ENCODE results near the gene EFCAB8.
"Not testable (repeated sequence)": the region's sequence is repeated elsewhere in the genome, so short reads cannot be mapped to it uniquely, and the experiment has no call there.

The EFCAB8 gene

DNA sequence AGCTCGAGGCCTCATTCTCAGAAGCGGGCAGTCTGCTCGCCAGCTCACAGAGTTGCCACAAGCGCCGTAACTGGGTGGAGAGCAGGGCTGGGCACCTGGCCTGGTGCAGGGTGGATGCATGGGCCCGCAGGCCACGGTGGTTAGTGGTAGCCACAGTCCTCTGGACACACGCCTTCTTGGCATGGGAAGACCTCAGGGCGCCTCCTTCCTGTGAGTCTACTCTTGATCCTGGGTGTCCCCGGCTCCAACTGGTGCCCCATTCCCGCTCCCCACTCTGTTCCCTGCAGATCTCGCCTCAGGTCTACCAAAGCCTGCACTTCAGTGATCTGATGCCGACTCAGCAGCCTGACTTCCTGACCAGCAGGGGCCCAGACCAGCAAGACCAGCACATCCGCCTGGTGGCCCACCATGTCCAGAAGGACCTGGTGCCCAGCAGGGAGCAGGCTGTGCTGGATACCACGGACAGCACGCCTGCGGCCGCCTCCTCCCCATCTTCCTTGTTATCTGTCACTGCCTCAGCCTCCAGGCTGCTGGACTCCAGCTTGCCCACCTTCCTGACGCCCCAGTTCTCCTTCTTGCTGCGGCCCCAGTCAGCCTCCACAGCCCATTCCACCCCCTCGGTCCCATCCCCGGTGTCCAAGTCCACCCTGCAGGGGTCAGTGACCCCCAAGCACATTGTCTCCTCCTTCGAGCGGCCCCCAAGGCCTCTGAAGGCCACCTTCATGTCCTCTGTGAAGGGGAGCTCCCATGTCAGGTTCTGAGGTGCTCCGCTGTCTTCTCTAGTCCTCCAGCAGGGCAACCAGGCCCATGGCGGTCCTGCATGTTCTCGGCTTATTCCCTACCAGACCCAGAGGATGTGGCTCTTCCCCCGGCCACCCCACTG is 102.4 kb downstream of the EFCAB8 start:
- Histone ChIP-seq H3K9ac (ENCODE audit: low read length) (no peak overlapping the region), H3K9me3 (ENCODE audit: control insufficient read depth, insufficient read depth, low read depth, low read length) (peaks cover 20% of the 10 kb centered on the region), H3K36me3 (ENCODE audit: control insufficient read depth, insufficient read depth, low read length) (no peaks in the 10 kb centered on the region), H3K4me1 (ENCODE audit: control insufficient read depth, insufficient read depth, low read length) (no peaks in the 10 kb centered on the region; the same call in 1 of the 2 replicates), H3K27ac (ENCODE audit: low read depth, low read length) (no peak overlapping the region), H3K4me3 (ENCODE audit: low read depth, low read length) (no peak overlapping the region), H3K27me3 (ENCODE audit: control insufficient read depth, insufficient read depth, low read length) (no peaks in the 10 kb centered on the region)

DNA sequence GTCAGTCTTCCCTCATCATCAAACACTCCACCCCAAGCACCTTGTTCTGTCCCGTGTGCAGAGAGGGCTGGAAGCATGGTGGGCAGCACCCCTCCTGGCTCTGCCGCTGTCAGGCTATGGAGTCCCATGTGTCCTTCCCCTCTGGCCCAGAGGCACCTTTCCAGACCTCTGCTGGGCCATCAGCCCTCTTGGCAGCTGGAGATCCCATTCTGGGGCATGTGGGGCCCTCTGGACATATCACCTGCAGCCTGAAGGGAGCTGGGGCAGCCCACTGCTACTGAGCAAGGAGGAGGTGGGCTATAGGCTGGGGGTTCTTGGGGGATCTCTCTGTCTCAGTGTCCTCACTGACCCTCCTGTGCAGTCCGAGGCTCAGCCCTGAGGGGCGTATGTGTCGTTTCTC is 103.3 kb downstream of the EFCAB8 start:
- Histone ChIP-seq H3K27ac (ENCODE audit: low read depth, low read length) (no peak overlapping the region), H3K4me3 (ENCODE audit: low read depth, low read length) (no peak overlapping the region), H3K9me3 (ENCODE audit: control insufficient read depth, insufficient read depth, low read depth, low read length) (peaks cover 12% of the 10 kb centered on the region), H3K4me1 (ENCODE audit: control insufficient read depth, insufficient read depth, low read length) (no peaks in the 10 kb centered on the region; the same call in 1 of the 2 replicates), H3K27me3 (ENCODE audit: control insufficient read depth, insufficient read depth, low read length) (no peaks in the 10 kb centered on the region), H3K9ac (ENCODE audit: low read length) (no peak overlapping the region), H3K36me3 (ENCODE audit: control insufficient read depth, insufficient read depth, low read length) (no peaks in the 10 kb centered on the region)

DNA sequence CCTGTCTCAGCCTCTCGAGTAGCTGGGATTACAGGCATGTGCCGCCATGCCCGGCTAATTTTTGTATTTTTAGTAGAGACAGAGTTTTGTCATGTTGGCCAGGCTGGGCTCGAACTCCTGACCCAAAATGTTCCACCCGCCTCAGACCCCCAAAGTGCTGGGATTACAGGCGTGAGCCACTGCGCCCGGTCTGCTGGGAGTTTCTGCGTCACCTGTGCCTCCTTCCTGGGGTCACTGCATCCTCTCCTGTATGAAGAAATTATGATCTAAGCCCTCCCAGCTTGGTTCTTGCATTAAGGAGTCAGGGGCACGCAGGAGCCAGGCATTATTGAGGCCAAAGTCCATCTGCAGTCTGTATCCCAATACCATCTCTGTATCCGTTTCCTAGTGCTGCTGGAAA is 103.9 kb downstream of the EFCAB8 start:
- H3K4me1 ChIP-seq (ENCODE audit: control insufficient read depth, insufficient read depth, low read length) = not testable (repeated sequence)

DNA sequence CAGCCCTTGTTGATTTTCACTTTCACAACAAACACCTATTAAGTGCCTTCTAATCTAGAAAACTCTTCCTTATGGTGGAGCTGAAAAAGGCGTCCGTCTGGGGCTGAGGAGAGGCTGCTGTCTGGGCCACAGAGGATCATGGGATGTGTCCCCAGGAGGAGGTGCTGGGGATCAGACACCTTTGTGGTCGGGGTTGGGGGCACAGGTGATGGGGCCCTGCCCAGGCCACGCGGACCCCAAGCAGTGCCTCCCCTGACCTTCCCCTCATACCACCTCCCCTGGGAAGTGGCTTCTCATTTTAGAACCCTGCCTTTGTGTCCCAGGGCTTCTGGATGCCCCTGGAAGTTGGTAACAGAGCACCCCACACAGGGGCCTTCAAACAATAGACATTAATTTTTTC is 104.5 kb downstream of the EFCAB8 start:
- peaks cover 2% of the 10 kb centered on the region; the same call in 1 of the 2 replicates for H3K9me3 ChIP-seq (ENCODE audit: control insufficient read depth, insufficient read depth, low read depth, low read length)
- no peak overlapping the region for H3K4me3 ChIP-seq (ENCODE audit: low read depth, low read length)
- no peaks in the 10 kb centered on the region; the same call in 1 of the 2 replicates for H3K4me1 ChIP-seq (ENCODE audit: control insufficient read depth, insufficient read depth, low read length)
- H3K36me3 ChIP-seq (ENCODE audit: control insufficient read depth, insufficient read depth, low read length) = no peaks in the 10 kb centered on the region
- H3K9ac ChIP-seq (ENCODE audit: low read length) = no peak overlapping the region
- H3K27me3 ChIP-seq (ENCODE audit: control insufficient read depth, insufficient read depth, low read length) = no peaks in the 10 kb centered on the region
- no peak overlapping the region for H3K27ac ChIP-seq (ENCODE audit: low read depth, low read length)

More for the DNA sequence above, 103.9 kb downstream of the EFCAB8 start:
- H3K4me3 ChIP-seq (ENCODE audit: low read depth, low read length); H3K27ac ChIP-seq (ENCODE audit: low read depth, low read length); H3K27me3 ChIP-seq (ENCODE audit: control insufficient read depth, insufficient read depth, low read length); H3K9ac ChIP-seq (ENCODE audit: low read length); H3K36me3 ChIP-seq (ENCODE audit: control insufficient read depth, insufficient read depth, low read length); H3K9me3 ChIP-seq (ENCODE audit: control insufficient read depth, insufficient read depth, low read depth, low read length): not testable (repeated sequence)

DNA sequence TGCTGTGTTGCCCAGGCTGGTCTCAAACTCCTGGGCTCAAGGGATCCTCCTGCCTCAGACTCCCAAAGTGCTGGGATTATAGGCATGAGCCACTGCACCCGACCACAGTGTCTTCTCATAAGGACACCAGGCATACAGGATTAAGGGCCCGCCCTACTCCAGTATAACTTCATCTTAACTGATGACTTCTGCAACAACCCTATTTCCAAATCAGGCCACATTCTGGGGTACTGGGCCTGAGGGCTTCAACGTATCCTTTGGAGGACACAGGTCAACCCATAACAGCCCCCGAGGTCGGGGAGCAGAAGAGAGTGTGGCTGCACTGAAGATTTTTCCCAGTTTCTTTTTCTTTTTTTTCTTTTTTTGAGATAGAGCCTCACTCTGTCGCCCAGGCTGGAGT is 105.9 kb downstream of the EFCAB8 start:
- H3K9ac ChIP-seq (ENCODE audit: low read length) = no peak overlapping the region
- H3K27ac ChIP-seq (ENCODE audit: low read depth, low read length) = no peak overlapping the region
- no peaks in the 10 kb centered on the region for H3K36me3 ChIP-seq (ENCODE audit: control insufficient read depth, insufficient read depth, low read length)
- H3K27me3 ChIP-seq (ENCODE audit: control insufficient read depth, insufficient read depth, low read length) = no peaks in the 10 kb centered on the region
- no peaks in the 10 kb centered on the region for H3K9me3 ChIP-seq (ENCODE audit: control insufficient read depth, insufficient read depth, low read depth, low read length)
- H3K4me1 ChIP-seq (ENCODE audit: control insufficient read depth, insufficient read depth, low read length) = no peaks in the 10 kb centered on the region; the same call in 1 of the 2 replicates
- H3K4me3 ChIP-seq (ENCODE audit: low read depth, low read length) = no peak overlapping the region

DNA sequence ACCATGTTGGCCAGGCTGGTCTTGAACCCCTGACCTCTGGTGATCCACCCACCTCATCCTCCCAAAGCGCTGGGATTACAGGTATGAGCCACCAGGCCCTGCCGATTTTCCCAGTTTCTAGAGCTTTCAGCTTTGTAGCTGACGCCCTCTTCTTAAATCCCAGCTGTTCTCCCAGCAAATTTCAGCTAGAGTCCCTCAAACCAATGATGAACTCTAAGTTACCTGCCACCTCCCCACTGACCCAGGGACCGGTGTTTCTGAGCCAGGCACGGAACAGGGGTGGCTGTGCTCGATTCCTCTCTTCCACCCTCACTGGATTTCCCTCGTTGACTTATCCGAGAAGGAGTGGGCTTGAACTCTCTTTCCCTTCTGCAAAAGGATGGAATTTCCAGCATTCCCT is 106.4 kb downstream of the EFCAB8 start:
- Histone ChIP-seq H3K9me3 (ENCODE audit: control insufficient read depth, insufficient read depth, low read depth, low read length) (no peaks in the 10 kb centered on the region), H3K4me1 (ENCODE audit: control insufficient read depth, insufficient read depth, low read length) (no peaks in the 10 kb centered on the region), H3K27me3 (ENCODE audit: control insufficient read depth, insufficient read depth, low read length) (no peaks in the 10 kb centered on the region), H3K36me3 (ENCODE audit: control insufficient read depth, insufficient read depth, low read length) (no peaks in the 10 kb centered on the region), H3K9ac (ENCODE audit: low read length) (no peak overlapping the region), H3K27ac (ENCODE audit: low read depth, low read length) (no peak overlapping the region), H3K4me3 (ENCODE audit: low read depth, low read length) (no peak overlapping the region)

DNA sequence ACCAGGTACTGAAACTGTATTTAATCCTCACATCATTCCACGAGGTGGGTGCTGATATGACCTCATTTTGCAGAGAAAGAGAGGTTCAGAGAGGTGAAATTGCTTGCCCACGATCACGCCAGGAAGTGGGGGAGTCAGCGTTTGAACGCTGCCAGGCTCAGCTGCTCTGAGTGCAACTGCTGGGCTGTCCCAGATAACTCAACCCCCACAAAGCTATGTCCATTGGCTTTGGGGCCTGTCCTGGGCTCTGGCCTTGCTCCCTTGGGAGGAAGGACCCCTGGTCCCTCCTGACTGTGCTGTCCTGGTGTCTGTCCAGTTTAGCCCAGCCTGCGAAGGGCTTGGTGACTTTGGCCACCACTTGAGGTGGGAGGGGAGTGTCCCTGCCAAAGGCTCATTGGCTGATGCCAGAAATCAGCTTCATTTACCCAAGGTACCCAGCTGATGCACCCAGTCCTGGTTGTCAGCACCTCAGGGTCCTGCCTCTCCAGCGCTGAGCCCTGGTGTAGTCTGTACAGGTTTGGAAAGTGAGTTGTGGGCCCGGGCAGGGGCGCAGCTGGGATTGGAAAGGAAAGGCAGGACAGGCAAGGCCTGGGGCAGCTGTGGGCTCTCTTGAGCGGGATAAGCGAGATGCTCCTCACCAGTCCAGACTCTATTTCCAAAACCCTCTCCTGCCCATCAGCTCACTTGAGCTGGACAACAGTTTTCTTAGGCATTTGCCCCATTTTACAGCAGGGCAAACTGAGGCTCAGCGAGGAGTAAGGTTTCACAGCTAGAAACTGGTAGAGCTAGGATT is 107.1 kb downstream of the EFCAB8 start:
- Histone ChIP-seq H3K27me3 (ENCODE audit: control insufficient read depth, insufficient read depth, low read length) (no peaks in the 10 kb centered on the region), H3K9me3 (ENCODE audit: control insufficient read depth, insufficient read depth, low read depth, low read length) (no peaks in the 10 kb centered on the region), H3K9ac (ENCODE audit: low read length) (no peak overlapping the region), H3K4me1 (ENCODE audit: control insufficient read depth, insufficient read depth, low read length) (peaks cover 1% of the 10 kb centered on the region), H3K4me3 (ENCODE audit: low read depth, low read length) (no peak overlapping the region), H3K36me3 (ENCODE audit: control insufficient read depth, insufficient read depth, low read length) (no peaks in the 10 kb centered on the region), H3K27ac (ENCODE audit: low read depth, low read length) (no peak overlapping the region)

DNA sequence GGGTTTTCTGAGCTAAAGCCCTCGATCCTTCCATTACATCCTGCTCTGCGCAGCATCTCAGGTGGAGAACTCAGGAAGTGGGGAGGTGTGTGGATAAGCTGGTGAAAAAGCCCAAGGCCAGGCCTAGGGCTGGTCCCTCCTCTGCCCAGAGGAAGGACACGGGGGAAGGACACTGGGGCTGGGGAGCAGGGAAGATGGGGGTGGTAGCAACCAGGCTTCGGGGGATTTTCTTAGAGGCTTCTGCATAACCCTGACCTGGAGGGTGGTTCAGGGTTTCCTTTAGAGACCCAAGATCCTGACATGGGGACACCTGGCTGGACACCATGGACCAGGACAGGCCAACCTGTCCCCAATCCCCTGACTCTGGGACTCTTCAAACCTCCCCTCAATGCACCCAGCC is 107.7 kb downstream of the EFCAB8 start:
- no peak overlapping the region for H3K27ac ChIP-seq (ENCODE audit: low read depth, low read length)
- no peaks in the 10 kb centered on the region for H3K9me3 ChIP-seq (ENCODE audit: control insufficient read depth, insufficient read depth, low read depth, low read length)
- no peak overlapping the region for H3K4me3 ChIP-seq (ENCODE audit: low read depth, low read length)
- no peak overlapping the region for H3K9ac ChIP-seq (ENCODE audit: low read length)
- peaks cover 8% of the 10 kb centered on the region for H3K4me1 ChIP-seq (ENCODE audit: control insufficient read depth, insufficient read depth, low read length)
- H3K36me3 ChIP-seq (ENCODE audit: control insufficient read depth, insufficient read depth, low read length) = no peaks in the 10 kb centered on the region
- no peaks in the 10 kb centered on the region for H3K27me3 ChIP-seq (ENCODE audit: control insufficient read depth, insufficient read depth, low read length)

DNA sequence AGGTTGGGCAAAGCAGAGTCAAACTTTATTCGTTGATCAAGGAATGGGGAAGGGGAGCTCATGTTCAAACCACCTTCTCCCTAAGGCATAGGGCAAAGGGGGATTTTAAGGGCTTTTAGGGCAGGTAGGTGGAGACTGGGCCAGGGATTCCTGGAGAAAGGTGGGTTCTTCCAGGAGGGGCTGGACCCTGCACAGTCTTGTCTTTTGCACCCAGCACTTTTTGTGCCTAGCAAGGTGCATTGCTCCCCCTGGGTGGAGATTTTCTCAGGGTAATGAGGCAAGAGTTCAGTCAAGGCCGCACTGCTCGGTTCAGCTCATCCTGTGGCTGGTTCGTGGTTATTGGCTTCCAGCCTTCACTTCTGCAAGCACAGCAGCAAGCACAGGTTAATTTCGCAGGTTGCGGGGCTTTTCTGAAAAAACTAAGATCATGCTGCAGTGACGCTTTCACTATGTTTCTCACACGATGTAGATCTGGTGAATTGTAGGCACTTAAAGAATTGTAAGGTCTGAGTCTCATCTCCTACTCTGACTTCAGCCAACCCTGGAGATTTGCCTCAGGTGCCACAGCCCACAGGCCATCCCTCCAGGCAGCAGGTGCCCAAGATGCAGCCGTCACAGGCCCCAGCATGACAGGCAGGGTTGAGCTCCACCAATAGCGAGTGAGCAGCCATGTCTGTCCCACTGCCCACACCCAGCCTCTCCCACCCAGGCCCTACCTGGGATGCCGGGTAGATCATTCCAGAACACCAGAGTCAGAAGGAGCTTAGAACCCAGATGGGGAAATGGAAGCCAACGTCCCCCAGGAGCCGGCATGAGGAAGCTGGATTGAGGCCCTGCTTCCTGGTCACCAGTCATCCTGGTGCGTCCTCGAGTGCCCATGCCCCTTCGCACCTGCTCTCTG is 108.4 kb downstream of the EFCAB8 start:
- H3K9me3 ChIP-seq (ENCODE audit: control insufficient read depth, insufficient read depth, low read depth, low read length) = no peaks in the 10 kb centered on the region
- no peak overlapping the region for H3K9ac ChIP-seq (ENCODE audit: low read length)
- H3K27ac ChIP-seq (ENCODE audit: low read depth, low read length) = no peak overlapping the region
- H3K4me3 ChIP-seq (ENCODE audit: low read depth, low read length) = no peak overlapping the region
- H3K27me3 ChIP-seq (ENCODE audit: control insufficient read depth, insufficient read depth, low read length) = no peaks in the 10 kb centered on the region
- no peaks in the 10 kb centered on the region for H3K36me3 ChIP-seq (ENCODE audit: control insufficient read depth, insufficient read depth, low read length)
- H3K4me1 ChIP-seq (ENCODE audit: control insufficient read depth, insufficient read depth, low read length) = peaks cover 15% of the 10 kb centered on the region

DNA sequence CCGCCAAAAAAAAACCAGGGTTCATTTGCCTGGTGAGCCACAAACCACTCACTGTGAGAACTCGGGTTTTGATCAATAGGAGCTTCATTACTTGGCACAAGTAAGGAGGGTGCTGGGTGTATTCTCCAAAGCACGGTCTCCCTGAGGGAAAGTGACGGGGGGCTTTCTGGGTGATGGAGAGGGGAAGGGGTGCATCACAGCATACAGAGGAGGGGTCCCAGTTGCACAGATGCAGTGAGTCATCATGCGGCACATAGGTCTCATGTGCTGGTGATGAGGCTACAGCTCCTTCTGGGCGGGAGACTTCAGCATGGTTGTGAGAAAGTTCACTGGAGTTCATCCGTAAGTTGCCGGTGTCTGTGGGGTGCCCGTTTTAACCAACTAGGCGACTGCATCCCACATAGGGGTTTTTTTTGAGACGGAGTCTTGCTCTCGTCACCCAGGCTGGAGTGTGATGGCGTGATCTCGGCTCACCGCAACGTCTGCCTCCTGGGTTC is 109.3 kb downstream of the EFCAB8 start:
- no peaks in the 10 kb centered on the region for H3K36me3 ChIP-seq (ENCODE audit: control insufficient read depth, insufficient read depth, low read length)
- H3K9me3 ChIP-seq (ENCODE audit: control insufficient read depth, insufficient read depth, low read depth, low read length) = no peaks in the 10 kb centered on the region
- H3K9ac ChIP-seq (ENCODE audit: low read length) = no peak overlapping the region
- H3K27ac ChIP-seq (ENCODE audit: low read depth, low read length) = no peak overlapping the region
- H3K27me3 ChIP-seq (ENCODE audit: control insufficient read depth, insufficient read depth, low read length) = no peaks in the 10 kb centered on the region
- no peak overlapping the region for H3K4me3 ChIP-seq (ENCODE audit: low read depth, low read length)
- peaks cover 24% of the 10 kb centered on the region for H3K4me1 ChIP-seq (ENCODE audit: control insufficient read depth, insufficient read depth, low read length)

All from HUES6 (cell line).